GM12878 (cell line): ENCODE measurements around the gene SERPINF2. TPM values are rescaled to one million over a fixed set of nuclear protein-coding genes. Genes with fewer than 3 reads are reported as not detected.

Experiments used
- ATAC-seq: fragments of 200-7000 bp; cut with Tn5 transposase; 3 replicates; pipeline ENCODE4 v1.9.1; 2020; ENCODE audit warnings: mild to moderate bottlenecking, moderate library complexity
- BruUV-seq: library from RNA; stranded (reverse); fragments of 400-500 nt; replicated peaks from 2 replicates; lab custom pipeline; 2021; lab: Mats Ljungman, UMichigan
- CTCF ChIA-PET: fragments of 300-600 bp; sonication (Branson Sonifier 250); formaldehyde crosslinking; extraction: SDS; loops from one replicate; lab custom pipeline; 2021; ENCODE audit warnings: inconsistent platforms; lab: Yijun Ruan, JAX
- POLR2A ChIA-PET: fragments of 350-600 bp; formaldehyde crosslinking; extraction: SDS; loops from one replicate; lab custom pipeline; 2021; ENCODE audit warnings: inconsistent platforms; lab: Charles Lee
- RAD21 ChIA-PET: fragments of 300-600 bp; sonication (Branson Sonifier 250); formaldehyde crosslinking; loops from one replicate; lab custom pipeline; 2023; ENCODE audit warnings: antibody characterized with exemption; ENCODE audit not compliant: unreplicated experiment; lab: Charles Lee
- SMC1A ChIA-PET: fragments of 300-600 bp; sonication (Branson Sonifier 250); formaldehyde crosslinking; loops from one replicate; lab custom pipeline; 2023; ENCODE audit not compliant: unreplicated experiment, uncharacterized antibody; lab: Charles Lee
- DNase-seq: peaks from one replicate; pipeline ENCODE4 v3.0.0-alpha.2; 2011; ENCODE audit warnings: low read depth, low spot score
- FAIRE-seq: peaks from 3 replicates; lab custom pipeline; 2011; peaks lifted over from hg19 to GRCh38; lab: Jason Lieb, UNC
- H2AFZ ChIP-seq: 2 replicates; pipeline ENCODE4 v1.6.0; 2011; ENCODE audit warnings: low read depth, low read length, control low read depth; ENCODE audit not compliant: control insufficient read depth
- H3K27ac ChIP-seq: 2 replicates; pipeline ENCODE4 v1.5.1; 2011; ENCODE audit warnings: control low read depth; ENCODE audit not compliant: control insufficient read depth, insufficient read depth
- H3K27me3 ChIP-seq, 2 experiments: replicated peaks in 1 of 2; 2 replicates each; pipeline versions ENCODE4 v1.6.0 to v1.6.1; 2011; ENCODE audit warnings: low read length in 1 of 2; ENCODE audit not compliant: control insufficient read depth in 2 of 2, insufficient read depth in 2 of 2
- H3K36me3 ChIP-seq, 2 experiments: 2 replicates each; pipeline ENCODE4 v1.5.1; 2011; ENCODE audit warnings: low read length in 1 of 2; ENCODE audit not compliant: control insufficient read depth in 2 of 2, insufficient read depth in 2 of 2
- H3K4me1 ChIP-seq: 2 replicates; pipeline ENCODE4 v1.6.1; 2011; ENCODE audit warnings: mild to moderate bottlenecking, low read length, moderate library complexity, mixed read lengths; ENCODE audit not compliant: control insufficient read depth, insufficient read depth
- H3K4me2 ChIP-seq: 2 replicates; pipeline ENCODE4 v1.6.0; 2011; ENCODE audit warnings: control low read depth; ENCODE audit not compliant: control insufficient read depth, insufficient read depth
- H3K4me3 ChIP-seq: fragments of 200-600 bp; sonication (generic); 2 replicates; pipeline ENCODE4 v1.5.1; 2016
- H3K79me2 ChIP-seq: 2 replicates; pipeline ENCODE4 v1.6.0; 2011; ENCODE audit warnings: low read length; ENCODE audit not compliant: control insufficient read depth, insufficient read depth
- H3K9ac ChIP-seq: 2 replicates; pipeline ENCODE4 v1.8.0; 2011; ENCODE audit warnings: low read length, control low read depth, mixed read lengths; ENCODE audit not compliant: control insufficient read depth, insufficient read depth
- H3K9me3 ChIP-seq: replicated peaks from 3 replicates; pipeline ENCODE4 v1.5.1; 2011; ENCODE audit warnings: mild to moderate bottlenecking, low read length; ENCODE audit not compliant: control insufficient read depth, insufficient read depth
- H4K20me1 ChIP-seq: 2 replicates; pipeline ENCODE4 v1.6.0; 2011; ENCODE audit not compliant: control insufficient read depth, insufficient read depth
- BCL11A ChIP-seq: IDR thresholded peaks from 2 replicates; pipeline ENCODE4 v1.6.1; 2011; ENCODE audit warnings: low read depth, low read length
- BRCA1 ChIP-seq: IDR thresholded peaks from 2 replicates; pipeline ENCODE4 v1.6.1; 2011; ENCODE audit warnings: low read depth, low read length, improper control_type of control experiment
- JUNB ChIP-seq: IDR thresholded peaks from 2 replicates; pipeline ENCODE4 v1.6.1; 2016; ENCODE audit warnings: antibody characterized with exemption, mild to moderate bottlenecking
- KDM1A ChIP-seq: fragments of 200-600 bp; sonication (generic); IDR thresholded peaks from 2 replicates; pipeline ENCODE4 v1.6.1; 2016; ENCODE audit warnings: borderline replicate concordance
- MEF2A ChIP-seq: IDR thresholded peaks from 2 replicates; pipeline ENCODE4 v1.6.1; 2011; ENCODE audit warnings: low read depth, mild to moderate bottlenecking, low read length, moderate library complexity; ENCODE audit not compliant: insufficient read depth
- NFYA ChIP-seq: IDR thresholded peaks from 2 replicates; pipeline ENCODE4 v1.6.1; 2011; ENCODE audit warnings: low read depth, mild to moderate bottlenecking, low read length, improper control_type of control experiment, borderline replicate concordance
- NR2C1 ChIP-seq: fragments of 450-650 bp; IDR thresholded peaks from 2 replicates; pipeline ENCODE4 v1.6.1; 2017; ENCODE audit warnings: antibody characterized with exemption, mild to moderate bottlenecking, moderate library complexity
- PML ChIP-seq: IDR thresholded peaks from 2 replicates; pipeline ENCODE4 v1.6.1; 2012; ENCODE audit warnings: low read length, inconsistent platforms
- POLR2A ChIP-seq: IDR thresholded peaks from 2 replicates; pipeline ENCODE4 v1.6.1; 2011; ENCODE audit warnings: low read depth, mild to moderate bottlenecking, low read length
- RAD21 ChIP-seq: IDR thresholded peaks from 2 replicates; pipeline ENCODE4 v1.6.1; 2011; ENCODE audit warnings: mild to moderate bottlenecking, low read depth, low read length, moderate library complexity; ENCODE audit not compliant: insufficient read depth
- RB1 ChIP-seq: fragments of 450-650 bp; formaldehyde crosslinking; IDR thresholded peaks from 2 replicates; pipeline ENCODE4 v1.6.1; 2017; ENCODE audit warnings: mild to moderate bottlenecking, borderline replicate concordance
- SIX5 ChIP-seq: IDR thresholded peaks from 2 replicates; pipeline ENCODE4 v1.6.1; 2011; ENCODE audit warnings: mild to moderate bottlenecking, low read depth, low read length, moderate library complexity; ENCODE audit not compliant: severe bottlenecking
- SMAD5 ChIP-seq: IDR thresholded peaks from 2 replicates; pipeline ENCODE4 v1.6.1; 2016; ENCODE audit warnings: antibody characterized with exemption, low read depth
- SMARCA5 ChIP-seq: fragments of 450-650 bp; IDR thresholded peaks from 2 replicates; pipeline ENCODE4 v1.6.1; 2017; ENCODE audit warnings: mild to moderate bottlenecking
- SREBF1 ChIP-seq: IDR thresholded peaks from 2 replicates; pipeline ENCODE4 v1.6.1; 2012; ENCODE audit warnings: mild to moderate bottlenecking, low read length
- WGBS: methylation state at CpG from one replicate; pipeline ENCODE4 v1.1.6; 2016; ENCODE audit warnings: low lambda C conversion rate; ENCODE audit not compliant: insufficient replicate concordance, insufficient coverage; ENCODE audit errors: missing lambda C conversion rate; 5-methylcytosine and 5-hydroxymethylcytosine counted together
- in situ Hi-C: fragments of 300-500 bp; cut with MboI; formaldehyde crosslinking; loops from 9 replicates; pipeline ENCODE4 v1.14.3; 2018; ENCODE audit warnings: mixed read lengths
- intact Hi-C: fragments of 100-400 bp; cut with micrococcal nuclease; formaldehyde crosslinking; loops from one replicate; pipeline ENCODE4 v1.14.2; 2022; ENCODE audit not compliant: unreplicated experiment
- polyA plus RNA-seq, 11 experiments: library from polyadenylated mRNA; depleted of rRNA in 4 of 11; unstranded in 6 of 11; stranded (reverse) in 5 of 11; fragments of >200 nt; fragmentation: Nextera tagmentation in 4 of 11; fragmentation: Illumina TruSeq in 1 of 11; extraction: Ambion mirVana in 4 of 11; extraction: Trizol in 1 of 11; gene quantifications; 1 replicate in 1 of 11; 2 replicates in 10 of 11; pipeline versions ENCODE4 v1.2.1 to v1.2.3, GENCODE V29; 2011 to 2016; ENCODE audit warnings: inconsistent platforms in 2 of 11, missing spikeins in 2 of 11, low read depth in 1 of 11
- total RNA-seq, 4 experiments: library from RNA; depleted of rRNA in 3 of 4; stranded (reverse); fragments of >200 nt in 3 of 4; fragmentation: Illumina TruSeq in 1 of 4; extraction: Trizol in 1 of 4; gene quantifications; 2 replicates each; pipeline versions ENCODE4 v1.2.1 to v1.2.3, GENCODE V29; 2013 to 2021
- TF ChIP-seq, protein P1 (sequence below): IDR thresholded peaks from 2 replicates; pipeline ENCODE4 v1.6.1; 2012; ENCODE audit warnings: improper control_type of control experiment, low read depth, low read length; ENCODE audit not compliant: insufficient replicate concordance

The SERPINF2 gene
- total and polyA plus RNA-seq, 10 of the 15 experiments (the other 5 are each of a cell fraction or from before 2014, with no cell fraction given) = 0.04 to 0.21 (median 0.12) TPM; not detected in 6

DNA sequence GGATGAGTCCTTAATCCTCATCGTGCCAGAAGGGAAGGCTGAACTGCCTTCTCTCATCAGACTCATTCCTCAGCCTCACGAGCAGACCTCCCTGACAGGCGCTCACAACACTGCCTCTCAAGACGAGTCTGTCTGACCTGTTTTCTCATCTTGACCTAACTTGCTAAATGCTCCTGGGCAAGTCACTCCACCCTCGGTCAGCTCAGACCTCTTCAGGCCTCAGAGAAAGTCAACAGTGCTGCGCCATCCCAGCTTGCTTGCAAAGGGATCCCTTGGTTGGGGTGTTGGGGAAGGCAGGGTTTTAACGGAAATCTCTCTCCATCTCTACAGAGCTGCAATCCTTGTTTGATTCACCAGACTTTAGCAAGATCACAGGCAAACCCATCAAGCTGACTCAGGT is 34.2 kb downstream of the SERPINF2 start:
- ATAC-seq (no peak), FAIRE-seq (no peak), DNase-seq (no peak)
- RAD21 ChIA-PET = no interaction called here
- no peak overlapping the region for H3K27ac ChIP-seq
- POLR2A ChIA-PET = no interaction called here
- no peaks in the 10 kb centered on the region for H3K27me3 ChIP-seq
- WGBS = 95% methylated on average over 7 of the region's 7 CpGs
- H3K4me2 ChIP-seq = no peak overlapping the region
- no peaks in the 10 kb centered on the region for H4K20me1 ChIP-seq
- no TSS peak for BruUV-seq
- TF ChIP-seq SMARCA5 = no peak
- TF ChIP-seq NFYA = no peak
- TF ChIP-seq RAD21 = no peak
- TF ChIP-seq MEF2A = no peak
- TF ChIP-seq, protein P1, sequence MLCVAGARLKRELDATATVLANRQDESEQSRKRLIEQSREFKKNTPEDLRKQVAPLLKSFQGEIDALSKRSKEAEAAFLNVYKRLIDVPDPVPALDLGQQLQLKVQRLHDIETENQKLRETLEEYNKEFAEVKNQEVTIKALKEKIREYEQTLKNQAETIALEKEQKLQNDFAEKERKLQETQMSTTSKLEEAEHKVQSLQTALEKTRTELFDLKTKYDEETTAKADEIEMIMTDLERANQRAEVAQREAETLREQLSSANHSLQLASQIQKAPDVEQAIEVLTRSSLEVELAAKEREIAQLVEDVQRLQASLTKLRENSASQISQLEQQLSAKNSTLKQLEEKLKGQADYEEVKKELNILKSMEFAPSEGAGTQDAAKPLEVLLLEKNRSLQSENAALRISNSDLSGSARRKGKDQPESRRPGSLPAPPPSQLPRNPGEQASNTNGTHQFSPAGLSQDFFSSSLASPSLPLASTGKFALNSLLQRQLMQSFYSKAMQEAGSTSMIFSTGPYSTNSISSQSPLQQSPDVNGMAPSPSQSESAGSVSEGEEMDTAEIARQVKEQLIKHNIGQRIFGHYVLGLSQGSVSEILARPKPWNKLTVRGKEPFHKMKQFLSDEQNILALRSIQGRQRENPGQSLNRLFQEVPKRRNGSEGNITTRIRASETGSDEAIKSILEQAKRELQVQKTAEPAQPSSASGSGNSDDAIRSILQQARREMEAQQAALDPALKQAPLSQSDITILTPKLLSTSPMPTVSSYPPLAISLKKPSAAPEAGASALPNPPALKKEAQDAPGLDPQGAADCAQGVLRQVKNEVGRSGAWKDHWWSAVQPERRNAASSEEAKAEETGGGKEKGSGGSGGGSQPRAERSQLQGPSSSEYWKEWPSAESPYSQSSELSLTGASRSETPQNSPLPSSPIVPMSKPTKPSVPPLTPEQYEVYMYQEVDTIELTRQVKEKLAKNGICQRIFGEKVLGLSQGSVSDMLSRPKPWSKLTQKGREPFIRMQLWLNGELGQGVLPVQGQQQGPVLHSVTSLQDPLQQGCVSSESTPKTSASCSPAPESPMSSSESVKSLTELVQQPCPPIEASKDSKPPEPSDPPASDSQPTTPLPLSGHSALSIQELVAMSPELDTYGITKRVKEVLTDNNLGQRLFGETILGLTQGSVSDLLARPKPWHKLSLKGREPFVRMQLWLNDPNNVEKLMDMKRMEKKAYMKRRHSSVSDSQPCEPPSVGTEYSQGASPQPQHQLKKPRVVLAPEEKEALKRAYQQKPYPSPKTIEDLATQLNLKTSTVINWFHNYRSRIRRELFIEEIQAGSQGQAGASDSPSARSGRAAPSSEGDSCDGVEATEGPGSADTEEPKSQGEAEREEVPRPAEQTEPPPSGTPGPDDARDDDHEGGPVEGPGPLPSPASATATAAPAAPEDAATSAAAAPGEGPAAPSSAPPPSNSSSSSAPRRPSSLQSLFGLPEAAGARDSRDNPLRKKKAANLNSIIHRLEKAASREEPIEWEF = no peak
- TF ChIP-seq JUNB = no peak
- no peak for TF ChIP-seq KDM1A
- no peak for TF ChIP-seq BCL11A
- TF ChIP-seq BRCA1 = no peak
- TF ChIP-seq POLR2A = no peak
- TF ChIP-seq SREBF1 = no peak
- TF ChIP-seq NR2C1 = no peak
- TF ChIP-seq SIX5 = no peak
- no peak for TF ChIP-seq RB1
- no peak for TF ChIP-seq PML
- TF ChIP-seq SMAD5 = no peak
- SMC1A ChIA-PET = interaction anchor here (1.6 kb wide), 1 partner anchor 55 kb away, joined by 7 read pairs; no protein-coding TSS in a partner anchor
- H3K9ac ChIP-seq = no peak overlapping the region
- H2AFZ ChIP-seq = no peak overlapping the region
- no peaks in the 10 kb centered on the region for H3K79me2 ChIP-seq
- in situ Hi-C loops (no loop called here), intact Hi-C loops (no loop called here)
- no peak overlapping the region for H3K4me3 ChIP-seq
- CTCF ChIA-PET = interaction anchor here (1.0 to 1.6 kb wide), 4 partner anchors 15 to 56 kb away, joined by 3 to 5 read pairs (median 4); partner anchors contain the start of gene SERPINF1
- H3K4me1 ChIP-seq = no peaks in the 10 kb centered on the region
- peaks cover 7% of the 10 kb centered on the region in 2 experiments; a peak in 3 of 4 replicates for H3K36me3 ChIP-seq
- no peaks in the 10 kb centered on the region for H3K9me3 ChIP-seq
